ENCODE measurements around the gene ATP5F1C.
"Not testable (repeated sequence)": the region's sequence is repeated elsewhere in the genome, so short reads cannot be mapped to it uniquely, and the experiment has no call there.

The ATP5F1C gene

DNA sequence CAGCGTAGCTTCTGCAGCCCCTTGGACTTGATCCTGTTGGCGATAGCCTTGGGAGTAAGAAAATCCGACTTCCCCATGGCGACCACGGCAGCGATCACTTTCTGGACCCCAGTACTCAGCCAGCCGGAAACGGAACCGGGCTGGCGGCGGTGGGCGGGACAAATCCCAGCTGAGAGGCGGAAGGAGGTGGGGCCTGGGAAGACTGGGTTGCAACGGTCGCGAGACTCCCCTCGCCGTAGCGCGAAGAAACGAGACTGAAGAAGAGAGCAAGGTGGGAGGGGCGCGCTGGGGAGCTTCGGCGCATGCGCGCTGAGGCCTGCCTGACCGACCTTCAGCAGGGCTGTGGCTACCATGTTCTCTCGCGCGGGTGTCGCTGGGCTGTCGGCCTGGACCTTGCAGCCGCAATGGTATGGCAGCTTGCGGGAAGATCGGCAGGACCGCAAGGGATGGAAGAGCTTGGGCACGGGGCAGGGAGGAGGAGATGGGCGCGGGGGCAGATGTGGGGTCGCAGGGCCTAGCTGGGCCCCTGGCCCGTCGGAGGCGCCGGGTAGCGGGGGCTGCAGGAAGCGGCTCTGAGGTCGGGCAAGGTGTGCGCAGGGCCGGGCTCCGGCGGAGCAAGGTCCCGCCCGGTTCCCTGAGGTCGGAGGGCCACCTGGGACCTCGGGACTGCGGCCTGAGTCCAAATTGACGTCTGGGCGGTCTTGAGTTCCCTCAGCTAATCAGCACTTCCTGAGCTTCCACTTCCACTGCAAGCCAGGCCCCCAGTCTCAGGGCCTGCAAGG lies at the start of gene ATP5F1C, which contains the start of gene KIN:
Gene ATP5F1C (plus strand): TSS at position 321 of the 782 bp plus-strand sequence. CDS start 31 bp downstream, at position 352.
Gene KIN (minus strand): TSS at position 137 of the 782 bp plus-strand sequence. CDS start 60 bp downstream, at position 77.
- FAIRE-seq: no peak

DNA sequence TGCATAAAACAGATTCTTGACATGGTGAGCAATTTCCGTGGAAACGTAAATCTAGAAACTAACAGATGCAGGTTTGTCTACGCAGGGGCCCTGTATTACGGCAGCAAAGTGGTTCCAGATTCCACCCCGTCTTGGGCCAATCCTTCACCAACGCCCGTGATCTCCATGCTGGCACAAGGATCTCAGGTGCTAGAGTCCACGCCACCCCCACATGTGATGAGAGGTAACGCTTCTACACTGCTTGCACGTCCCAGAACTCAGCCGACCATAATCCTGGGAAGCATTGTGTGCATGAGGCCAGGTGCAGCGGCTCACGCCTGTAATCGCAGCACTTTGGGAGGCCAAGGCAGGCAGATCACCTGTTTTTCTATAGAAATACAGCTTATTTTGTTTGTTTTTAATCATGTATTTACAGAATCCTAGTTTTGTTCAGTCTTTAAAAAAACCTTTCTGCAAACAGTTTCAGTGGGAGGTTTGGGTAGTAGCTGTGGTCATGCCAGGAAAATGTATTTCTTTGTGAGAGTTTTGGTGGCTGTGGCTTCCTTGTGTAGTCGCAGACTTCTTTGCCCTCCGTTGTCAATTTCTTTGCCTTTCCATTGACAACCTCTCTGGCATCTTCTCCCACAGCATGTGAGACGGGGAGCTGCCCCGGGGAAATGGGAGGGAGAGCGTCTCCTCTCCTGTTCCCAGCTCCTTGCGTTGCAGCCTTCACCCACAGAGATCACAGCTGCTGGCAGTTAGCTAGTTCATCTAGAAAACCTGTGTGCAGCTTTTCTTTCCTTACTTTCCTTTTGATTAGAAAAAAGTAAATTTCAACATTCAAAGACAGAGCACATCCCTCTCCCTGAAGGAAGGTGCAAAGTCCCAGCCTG lies 49.2 kb upstream of the ATP5F1C start:
- no peak for FAIRE-seq

DNA sequence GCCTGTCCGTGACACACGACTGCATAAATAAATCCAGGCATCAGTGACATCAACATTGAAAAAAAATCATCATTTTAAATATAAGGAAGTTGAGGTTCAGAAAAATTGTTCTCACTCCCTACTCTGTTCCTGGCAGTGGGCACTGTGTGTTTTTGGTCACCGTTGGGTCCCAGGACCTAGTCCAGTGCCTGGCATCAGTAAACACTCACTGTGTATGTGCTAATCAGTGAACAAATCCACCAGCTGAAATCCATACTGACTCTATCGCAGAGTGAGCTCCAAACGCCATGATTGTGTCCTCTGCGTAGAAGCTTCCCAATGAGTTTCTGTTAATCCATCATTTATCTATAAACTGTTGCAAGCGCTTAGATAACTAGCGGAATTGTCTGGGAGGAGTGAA lies 43.7 kb upstream of the ATP5F1C start:
- FAIRE-seq: no peak

DNA sequence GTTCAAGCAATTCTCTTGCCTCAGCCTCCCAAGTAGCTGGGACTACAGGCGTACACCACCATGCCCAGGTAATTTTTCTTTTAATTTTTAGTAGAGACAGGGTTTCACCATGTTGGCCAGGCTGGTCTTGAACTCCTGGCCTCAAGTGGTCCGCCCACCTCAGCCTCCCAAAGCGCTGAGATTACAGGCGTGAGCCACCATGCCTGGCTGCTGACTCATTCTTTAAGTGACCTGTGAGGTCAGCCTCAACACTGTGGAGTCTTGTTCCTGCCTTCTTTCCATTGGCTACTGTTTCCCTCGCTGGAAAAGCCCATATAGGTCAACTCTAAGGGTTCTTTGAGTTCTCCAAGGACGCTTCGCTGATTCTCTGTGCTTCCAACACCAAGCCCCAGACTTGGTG lies 39.3 kb upstream of the ATP5F1C start:
- FAIRE-seq: not testable (repeated sequence)

DNA sequence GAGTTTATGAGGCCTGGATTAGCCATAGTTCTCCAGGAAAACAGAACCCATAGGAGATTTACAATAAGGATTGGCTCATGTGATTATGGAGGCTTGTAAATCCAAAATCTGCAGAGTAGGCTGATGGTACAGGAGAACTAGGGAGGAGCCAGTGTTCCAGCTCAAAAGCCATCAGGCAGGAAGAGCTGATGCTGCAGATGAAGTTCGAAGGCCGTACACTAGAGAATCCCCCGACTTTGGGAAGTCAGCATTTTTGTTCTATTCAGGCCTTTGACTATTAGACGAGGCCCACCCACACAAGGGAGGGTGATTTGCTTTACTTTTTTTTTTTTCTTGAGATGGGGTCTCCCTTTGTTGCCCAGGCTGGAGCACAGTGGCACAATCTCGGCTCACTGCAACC lies 37.8 kb upstream of the ATP5F1C start:
- FAIRE-seq: no peak

DNA sequence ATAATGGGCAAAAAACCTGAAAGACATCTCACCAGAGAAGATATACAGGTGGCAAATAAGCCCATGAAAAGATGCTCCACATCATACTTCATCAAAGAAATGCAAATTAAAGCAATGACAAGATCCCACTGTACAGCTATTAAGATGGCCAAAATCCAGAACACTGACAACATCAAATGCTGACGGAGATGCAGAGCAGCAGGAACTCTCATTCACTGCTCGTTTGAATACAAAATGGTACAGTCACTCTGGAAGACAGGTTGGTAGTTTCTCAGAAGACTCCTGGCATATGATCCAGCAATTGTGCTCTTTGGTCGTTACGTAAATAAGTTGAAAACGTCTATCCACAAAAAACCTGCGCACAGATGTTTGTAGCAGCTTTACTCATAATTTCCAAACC lies 35.7 kb upstream of the ATP5F1C start:
- FAIRE-seq: no peak

DNA sequence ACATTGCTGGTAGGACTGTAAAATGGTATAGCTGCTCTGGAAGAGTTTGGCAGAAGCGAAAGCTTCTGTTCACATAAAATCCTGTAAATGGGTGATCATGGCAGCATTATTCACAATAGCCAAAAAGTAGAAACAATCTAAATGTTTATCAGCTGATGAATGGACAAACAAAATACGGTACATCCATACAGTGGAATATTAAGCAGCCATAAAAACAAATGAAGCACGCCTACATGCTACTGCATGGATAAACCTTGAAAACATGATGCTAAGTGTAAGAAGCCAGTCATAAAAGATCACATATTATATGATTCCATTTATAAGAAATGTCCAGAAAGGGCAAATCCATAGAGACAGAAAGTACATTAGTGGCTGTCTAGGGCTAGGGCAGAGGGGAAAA lies 32.9 kb upstream of the ATP5F1C start:
- no peak for FAIRE-seq

DNA sequence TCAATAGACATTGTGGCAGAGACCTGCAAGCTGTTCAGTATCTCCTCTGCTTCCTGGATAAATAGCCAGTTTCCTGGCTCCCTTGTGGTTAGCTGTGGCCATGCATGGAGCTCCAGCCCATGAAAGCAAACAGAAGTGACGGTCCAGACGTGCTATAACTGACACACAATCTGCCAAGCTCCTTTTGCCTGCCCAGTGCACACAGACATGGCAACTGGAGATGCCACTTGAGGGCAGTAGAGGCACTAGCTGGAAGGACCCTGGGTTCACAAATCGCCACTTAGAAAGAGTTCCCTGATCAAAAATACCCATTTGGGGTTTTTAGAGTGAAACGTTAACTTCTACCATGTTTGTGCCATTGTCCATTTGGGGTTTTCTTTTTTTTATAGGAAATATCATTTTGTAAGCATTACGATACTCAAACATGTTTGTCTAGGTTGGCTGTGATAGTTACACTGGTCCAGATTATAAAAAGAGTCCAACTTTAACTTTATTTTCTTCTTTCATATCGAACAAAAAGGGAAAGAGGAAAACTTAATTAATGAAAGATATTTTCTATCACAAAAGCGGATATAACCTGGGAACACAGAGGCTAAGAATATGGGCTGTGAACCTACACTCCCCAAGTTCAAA lies 31.5 kb upstream of the ATP5F1C start:
- FAIRE-seq: no peak

DNA sequence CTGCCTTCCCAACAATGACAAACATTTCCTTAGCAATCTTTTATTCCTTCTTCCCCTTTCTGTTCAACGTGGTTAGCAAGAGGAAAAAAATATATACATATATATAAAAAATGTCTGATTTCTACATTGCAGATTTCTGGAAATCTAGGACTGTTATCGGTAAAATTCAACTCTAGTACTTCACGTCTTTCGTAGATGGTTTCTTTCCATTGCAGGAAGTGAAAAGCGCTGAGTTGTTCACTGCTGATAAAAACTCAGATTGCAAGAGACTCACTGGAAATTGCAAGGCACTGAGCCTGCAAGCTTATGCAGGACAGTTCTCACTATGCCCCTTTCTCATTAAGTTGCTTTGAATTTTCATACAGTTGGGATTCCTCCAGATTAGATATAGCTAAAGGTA lies 24.0 kb upstream of the ATP5F1C start:
- no peak for FAIRE-seq

DNA sequence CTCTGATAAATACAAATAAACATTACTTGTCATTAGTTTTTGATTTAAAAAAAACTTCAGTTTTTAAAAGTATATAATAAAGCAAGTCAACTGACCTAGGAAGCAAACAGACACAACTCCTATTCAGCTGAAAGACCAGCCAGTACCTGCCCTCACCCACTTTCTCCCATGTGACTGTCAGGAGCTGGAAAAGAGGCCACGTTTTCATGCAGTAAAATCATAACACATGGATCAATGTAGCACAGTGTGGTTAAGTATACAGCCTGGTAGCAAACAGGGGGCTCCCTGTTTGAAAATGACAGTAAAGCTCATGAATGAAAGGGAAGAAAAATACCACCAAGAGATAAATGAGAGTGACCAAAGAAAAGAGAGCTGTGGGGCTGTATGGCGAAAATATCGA lies 21.7 kb upstream of the ATP5F1C start:
- no peak for FAIRE-seq

DNA sequence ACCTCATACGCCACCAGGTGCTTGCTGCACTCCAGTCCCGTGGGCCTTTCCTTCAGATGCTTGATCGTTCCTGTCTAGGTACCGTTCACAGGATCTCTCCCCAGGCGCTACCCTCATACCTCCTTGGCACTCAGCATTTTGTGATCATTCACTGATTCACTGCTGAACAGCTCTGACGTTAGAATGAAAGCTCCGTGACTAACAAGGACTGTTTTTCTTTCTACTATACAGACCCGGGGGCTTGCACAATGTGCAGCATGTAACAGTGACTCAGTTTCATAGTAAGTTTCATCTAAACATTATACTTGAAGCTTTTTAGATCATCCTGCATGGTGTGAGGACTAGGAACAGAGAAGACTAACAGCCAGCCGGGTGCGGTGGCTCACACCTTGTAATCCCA lies 20.8 kb upstream of the ATP5F1C start:
- FAIRE-seq: no peak

DNA sequence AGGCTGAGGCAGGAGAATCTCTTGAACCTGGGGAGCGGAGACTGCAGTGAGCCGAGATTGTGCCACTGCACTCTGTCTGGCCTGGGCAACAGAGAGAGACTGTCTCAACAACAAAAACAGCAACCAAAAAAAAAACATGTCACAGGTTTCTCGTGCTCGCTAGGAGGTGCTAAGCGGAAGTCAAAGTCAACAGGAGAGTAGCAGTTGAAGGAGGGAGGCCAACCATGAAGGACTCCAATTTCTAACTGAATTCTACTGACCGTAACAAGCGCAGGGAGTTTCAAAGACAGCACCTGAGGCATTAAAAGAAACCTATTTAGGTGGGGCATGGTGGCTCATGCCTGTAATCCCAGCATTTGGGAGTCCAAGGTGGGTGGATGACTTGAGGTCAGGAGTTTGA lies 19.6 kb upstream of the ATP5F1C start:
- no peak for FAIRE-seq

DNA sequence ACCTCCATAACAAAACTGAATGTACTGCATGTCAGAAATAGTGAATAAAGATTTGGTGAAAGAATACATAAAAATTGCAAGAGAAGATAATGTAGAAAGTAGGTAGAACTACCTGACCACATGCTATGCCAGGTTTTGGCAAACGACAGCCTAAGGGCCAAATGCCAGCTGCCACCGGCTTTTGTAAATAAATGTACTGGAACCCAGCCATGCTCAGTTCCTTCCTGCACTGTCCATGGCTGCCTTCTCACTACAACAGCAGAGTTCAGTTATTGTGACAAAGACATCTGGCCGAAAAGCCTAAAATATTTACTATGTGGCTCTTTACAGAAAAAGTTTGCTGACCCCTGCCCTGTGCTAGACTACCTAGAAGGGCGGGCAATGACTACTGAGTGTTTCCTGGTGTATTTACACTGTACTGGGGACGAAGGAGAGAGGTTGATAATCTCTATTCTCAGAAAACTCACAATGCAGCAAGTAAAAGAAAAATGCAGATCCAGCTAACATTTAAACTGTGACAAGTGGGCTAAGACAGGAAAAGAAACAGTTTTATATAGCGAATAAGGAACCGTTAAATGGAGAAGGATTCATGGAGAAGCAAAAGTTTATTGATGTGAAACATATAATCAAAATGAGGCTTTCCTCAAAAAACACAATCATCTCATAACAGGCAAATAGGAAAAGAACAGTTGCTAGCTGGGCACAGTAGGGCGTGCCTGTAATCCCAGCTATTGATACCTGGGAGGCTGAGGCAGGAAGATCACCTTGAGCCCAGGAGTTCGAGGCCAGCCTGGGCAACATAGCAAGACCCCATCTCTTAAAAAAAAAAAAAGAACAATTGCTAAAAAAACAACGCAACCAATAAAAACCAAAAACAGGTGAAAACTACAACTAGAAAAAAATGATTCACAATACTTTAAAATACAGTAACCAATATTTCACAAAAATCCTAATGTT lies 13.9 kb upstream of the ATP5F1C start:
- FAIRE-seq: no peak

DNA sequence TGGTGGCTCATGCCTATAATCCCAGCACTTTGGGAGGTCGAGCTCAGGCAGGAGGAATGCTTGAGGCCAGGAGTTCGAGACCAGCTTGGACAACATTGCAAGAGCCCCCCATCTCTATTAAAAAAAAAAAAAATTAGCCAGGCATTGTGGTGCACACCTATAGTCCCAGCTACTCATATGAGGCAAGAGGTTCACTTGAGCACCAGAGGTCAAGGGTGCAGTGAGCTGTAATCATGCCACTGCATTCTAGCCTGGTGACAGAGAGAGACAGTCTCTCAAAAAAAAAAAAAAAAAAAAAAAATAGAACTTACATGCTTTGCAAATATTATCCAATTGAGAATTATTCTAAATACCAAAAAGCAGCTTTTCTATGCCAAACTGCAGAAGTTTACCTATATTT lies 11.2 kb upstream of the ATP5F1C start:
- no peak for FAIRE-seq

DNA sequence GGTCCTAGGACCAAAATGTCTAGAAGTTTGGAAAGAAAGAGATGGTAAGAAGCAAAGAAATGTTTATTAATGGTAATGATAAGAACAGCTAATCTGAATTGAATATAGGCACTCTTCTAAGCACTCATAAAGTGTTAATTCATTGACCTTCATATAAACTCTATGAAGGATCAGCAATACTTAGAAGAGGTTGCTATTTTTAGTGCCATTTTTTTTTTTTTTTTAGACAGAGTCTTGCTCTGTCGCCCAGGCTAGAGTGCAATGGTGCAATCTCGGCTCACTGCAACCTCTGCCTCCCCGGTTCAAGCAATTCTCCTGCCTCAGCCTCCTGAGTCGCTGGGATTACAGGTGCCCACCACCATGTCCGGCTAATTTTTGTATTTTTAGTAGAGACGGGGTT lies 5.8 kb upstream of the ATP5F1C start:
- not testable (repeated sequence) for FAIRE-seq

DNA sequence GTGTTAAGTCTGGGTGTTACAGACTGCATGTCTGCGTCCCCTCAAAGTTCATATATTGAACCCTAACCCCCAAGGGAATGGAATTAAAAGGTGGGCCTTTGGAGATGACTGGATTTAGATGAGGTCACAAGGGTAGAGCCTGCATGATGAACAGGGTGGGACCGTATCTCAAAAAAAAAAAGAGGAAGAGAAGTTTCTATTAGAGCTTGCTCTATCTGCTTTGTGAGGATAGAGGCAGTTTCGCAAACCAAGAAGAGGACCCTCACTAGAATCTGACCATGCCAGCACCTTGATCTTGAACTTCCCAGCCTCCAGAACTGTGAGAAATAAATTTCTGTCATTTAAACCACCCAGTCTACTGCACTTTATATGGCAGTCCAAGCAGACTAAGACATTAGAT lies 1.5 kb upstream of the ATP5F1C start:
- FAIRE-seq: no peak

DNA sequence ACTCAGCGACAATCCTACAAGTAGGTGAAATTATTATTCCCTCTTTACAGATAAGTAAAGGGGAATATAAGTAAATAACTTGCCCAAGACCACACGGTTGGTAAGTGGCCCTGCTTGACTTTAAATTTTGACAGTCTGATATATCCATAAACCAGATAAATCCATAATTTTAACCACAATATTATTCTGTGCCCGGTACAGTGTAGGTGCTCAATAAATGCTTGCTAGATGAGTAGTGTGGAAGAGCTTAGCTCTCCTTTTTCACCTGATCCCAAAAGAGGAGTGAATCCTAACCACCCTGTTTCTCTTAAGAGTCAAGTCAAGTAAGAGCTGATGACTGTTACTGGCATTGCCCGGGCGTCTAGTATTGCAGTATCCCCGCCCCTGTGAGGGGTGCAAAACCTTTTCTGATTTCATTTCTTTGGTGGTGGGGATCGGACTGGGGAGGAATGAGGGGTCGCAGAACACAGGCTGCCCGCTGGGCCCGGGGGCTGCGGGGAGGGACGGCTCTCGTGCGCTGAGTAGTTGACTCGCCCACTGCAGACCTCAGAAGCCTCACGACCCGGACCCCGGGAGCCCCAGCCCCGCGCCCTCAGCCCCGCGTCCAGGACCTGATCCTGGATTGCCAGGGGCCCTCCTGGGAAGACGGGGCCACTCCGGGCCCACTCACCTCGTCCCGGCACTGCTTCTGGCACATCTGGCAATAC lies 674 bp upstream of the ATP5F1C start:
- FAIRE-seq: no peak

DNA sequence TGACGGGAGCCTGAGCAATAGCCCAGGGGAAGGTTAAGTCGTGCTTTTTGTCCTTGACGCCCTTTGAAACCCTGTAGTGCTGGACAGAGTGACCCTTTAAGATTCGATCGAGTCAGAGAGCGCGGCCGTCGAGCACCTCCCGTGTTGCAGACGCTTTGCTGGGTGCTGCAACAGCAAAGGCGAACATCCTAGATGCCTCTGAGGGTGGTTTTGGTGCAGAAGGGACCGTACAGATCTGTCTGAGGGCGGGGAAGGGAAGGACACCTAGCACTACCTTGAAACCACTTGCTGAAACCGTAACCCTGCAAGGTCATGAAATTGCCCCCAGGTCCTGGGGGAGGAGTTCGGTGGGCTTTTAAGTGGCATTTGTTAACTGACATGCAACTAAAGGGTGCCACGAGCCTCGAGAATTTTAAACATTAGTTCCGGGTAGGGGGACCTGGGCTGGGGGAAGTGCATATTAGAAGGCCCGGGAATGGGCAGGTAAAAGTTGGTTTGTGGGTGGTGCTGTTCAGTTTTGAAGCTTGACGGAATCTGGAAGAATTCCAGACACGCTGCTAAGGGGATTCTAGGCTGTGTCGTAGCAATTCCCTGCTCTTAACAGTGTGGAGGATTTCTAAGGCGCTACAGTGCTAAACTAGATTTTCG lies 786 bp downstream of the ATP5F1C start:
- no peak for FAIRE-seq

DNA sequence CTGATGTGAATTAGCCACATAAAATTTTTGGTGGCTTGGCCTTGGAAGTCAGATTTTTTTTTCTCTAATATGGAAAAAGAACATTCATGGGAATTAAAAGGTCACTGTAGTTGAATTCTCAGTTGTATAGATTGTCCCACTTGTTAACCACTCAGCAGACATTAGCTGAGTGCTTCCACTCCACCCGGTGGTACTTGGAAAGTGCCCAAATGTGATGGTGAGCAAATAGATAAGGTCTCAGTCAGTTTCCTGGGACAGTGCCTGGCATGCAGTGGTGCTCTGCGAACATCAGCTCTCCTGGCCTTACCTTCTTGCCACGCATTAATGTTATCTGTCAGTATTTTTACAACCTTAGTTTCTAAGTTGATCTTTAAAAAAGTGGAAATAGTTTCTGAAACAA lies 1.4 kb downstream of the ATP5F1C start:
- FAIRE-seq: no peak

DNA sequence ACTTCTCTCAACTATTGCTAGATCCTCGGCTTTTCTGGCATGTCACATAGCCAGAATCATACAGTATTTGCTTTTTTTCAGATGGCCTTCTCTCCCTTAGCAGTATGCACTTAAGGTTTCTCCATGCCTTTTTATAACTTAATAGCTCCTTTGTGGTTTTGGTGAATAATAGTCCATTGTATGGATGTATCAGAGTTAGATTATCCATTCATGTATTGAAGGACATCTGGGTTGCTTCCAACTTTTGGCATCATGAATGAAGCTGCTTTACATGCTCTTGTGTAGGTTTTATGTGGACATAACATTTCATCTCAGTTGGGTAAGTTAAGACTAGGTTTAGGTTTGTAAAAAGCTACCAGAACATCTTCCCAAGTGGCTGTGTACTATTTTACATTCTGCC lies 4.6 kb downstream of the ATP5F1C start:
- no peak for FAIRE-seq

Data from colon (tissue), 2 donors.